A204.1 (cell line): ENCODE measurements around the gene GUCY2D.

ENCODE experiments used
- FAIRE-seq: peaks from 2 replicates; lab custom pipeline; 2012; peaks lifted over from hg19 to GRCh38; lab: Jason Lieb, UNC

The GUCY2D gene

GRCh38 chr17:8067806-8068205, 65.4 kb downstream of the GUCY2D start:
- FAIRE-seq = no peak

- no peak for FAIRE-seq
Measured at GRCh38 chr17:8068736-8069586, 66.5 kb downstream of the GUCY2D start.

- no peak for FAIRE-seq
Measured at GRCh38 chr17:8069587-8069860, 67.1 kb downstream of the GUCY2D start.
